ENCODE measurements around the gene FAM169A.
"Not testable (repeated sequence)": the region's sequence is repeated elsewhere in the genome, so short reads cannot be mapped to it uniquely, and the experiment has no call there.

The FAM169A gene

DNA sequence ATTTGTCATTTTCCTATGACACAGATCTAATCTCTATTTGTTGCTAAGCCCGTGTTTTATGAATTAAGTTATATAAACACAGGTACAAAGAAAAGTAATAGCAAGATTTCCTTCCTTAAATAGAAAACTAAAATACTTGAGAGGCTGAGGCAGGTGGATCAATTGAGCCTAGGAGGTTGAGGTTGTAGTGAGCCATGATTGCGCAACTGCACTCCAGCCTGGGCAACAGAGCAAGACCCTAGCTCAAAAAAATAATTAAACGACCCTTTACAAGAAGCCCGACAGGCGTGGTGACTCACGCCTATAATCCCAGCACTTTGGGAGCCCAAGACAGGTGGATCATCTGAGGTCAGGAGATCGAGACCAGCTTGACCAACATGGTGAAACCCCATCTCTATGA is 36.8 kb downstream of the FAM169A start:
- no peak overlapping the region for H3K4me3 ChIP-seq (ENCODE audit: low read length)
- no peak for DNase-seq (ENCODE audit: low read depth, low spot score)

GRCh38 chr5:74822288-74822687 is 43.9 kb downstream of the FAM169A start:
- DNase-seq (ENCODE audit: low read depth, low spot score) = no peak

DNA sequence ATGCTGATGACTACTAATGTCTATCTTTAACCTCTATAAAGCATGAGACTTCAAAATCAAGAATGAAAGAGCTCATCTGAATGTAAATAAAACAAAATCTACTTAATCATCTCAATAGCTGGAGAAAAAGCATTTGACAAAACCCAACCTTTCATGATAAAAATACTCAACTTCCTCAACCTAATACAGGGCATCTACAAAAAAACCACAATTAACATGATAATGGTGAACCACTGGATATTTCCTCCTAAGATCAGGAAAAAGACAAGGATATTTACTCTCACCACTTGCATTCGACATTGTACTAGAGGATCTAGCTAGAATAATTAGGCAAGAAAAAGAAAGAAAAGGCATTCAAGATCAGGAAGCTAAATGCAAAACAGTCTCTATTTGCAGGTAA is 49.3 kb downstream of the FAM169A start:
- no peak for DNase-seq (ENCODE audit: low read depth, low spot score)
- H3K4me3 ChIP-seq (ENCODE audit: low read length) = no peak overlapping the region

More at GRCh38 chr5:74822288-74822687, 43.9 kb downstream of the FAM169A start:
- no peak overlapping the region for H3K4me3 ChIP-seq (ENCODE audit: low read length)

DNA sequence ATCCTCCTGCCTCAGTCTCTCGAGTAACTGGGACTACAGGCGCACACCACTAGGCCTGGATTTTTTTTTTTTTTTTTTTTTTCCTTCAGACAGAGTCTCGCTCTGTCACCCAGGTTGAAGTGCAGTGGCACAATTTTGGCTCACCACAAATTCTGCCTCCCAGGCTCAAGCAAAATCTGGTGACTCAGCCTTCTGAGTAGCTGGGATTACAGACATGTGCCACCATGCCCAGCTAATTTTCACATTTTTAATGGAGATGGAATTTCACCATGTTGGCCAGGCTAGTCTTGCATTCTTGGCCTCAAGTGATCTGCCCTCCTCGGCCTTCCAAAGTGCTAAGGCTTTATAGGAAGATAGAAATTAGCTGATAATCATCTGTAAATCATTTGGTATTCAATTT is 55.3 kb downstream of the FAM169A start:
- DNase-seq (ENCODE audit: low read depth, low spot score) = no peak
- no peak overlapping the region for H3K4me3 ChIP-seq (ENCODE audit: low read length)

DNA sequence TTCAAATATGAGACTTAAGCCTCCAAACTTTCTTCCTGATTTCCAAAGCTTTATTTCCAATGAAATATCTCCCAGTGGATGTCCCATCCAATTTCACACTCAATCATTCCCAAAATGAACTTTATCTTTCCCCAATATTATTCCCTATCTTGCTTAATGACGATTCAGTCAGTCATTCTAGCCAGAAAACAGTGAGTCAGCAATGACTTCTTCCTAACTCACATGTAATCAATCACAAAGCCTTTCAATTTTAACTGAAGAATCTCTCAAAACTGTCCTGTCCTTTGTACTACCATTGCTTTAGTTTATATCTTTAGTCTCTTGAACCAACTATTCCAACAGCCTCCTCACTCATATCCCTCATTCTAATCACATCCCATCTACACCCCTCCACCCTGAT is 64.2 kb downstream of the FAM169A start:
- DNase-seq (ENCODE audit: low read depth, low spot score) = no peak
- H3K4me3 ChIP-seq (ENCODE audit: low read length) = no peak overlapping the region

- DNase-seq (ENCODE audit: low read depth, low spot score) = no peak
- H3K4me3 ChIP-seq (ENCODE audit: low read length) = no peak overlapping the region
Measured at GRCh38 chr5:74801197-74801596, 65.0 kb downstream of the FAM169A start.

DNA sequence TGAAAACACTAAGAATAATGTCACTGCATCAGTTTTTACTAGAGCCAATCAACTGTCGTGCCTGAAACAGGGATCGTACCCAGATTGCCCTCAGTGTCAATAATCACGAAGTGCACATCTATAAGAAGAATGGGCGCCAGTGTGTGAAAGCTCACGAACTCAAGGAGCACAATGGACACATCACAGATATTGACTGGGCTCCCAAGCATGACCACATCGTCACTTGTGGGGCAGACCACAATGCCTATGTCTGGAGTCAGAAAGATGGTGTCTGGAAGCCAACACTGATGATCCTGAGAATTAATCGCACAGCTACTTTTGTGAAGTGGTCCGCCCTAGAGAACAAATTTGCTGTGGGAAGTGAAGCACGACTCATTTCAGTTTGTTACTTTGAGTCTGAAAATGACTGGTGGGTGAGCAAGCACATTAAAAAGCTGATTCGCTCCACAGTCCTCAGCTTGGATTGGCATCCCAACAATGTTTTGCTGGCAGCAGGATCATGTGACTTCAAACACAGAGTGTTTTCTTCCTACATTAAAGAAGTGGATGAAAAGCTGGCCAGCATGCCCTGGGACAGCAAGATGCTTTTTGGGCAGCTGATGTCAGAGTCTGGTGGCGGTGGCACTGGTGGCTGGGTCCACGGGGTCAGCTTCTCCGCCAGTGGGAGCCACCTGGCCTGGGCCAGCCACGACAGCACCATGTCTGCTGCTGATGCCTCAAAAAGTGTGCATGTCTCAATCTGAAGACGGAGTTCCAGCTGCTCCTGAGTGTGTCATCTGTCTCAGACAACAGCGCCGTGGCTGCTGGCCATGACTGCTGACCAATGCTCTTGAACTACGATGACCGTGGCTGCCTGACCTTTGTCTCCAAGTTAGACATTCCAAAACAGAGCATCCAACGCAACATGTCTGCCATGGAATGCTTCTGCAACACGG is 66.9 kb downstream of the FAM169A start:
- no peak overlapping the region for H3K4me3 ChIP-seq (ENCODE audit: low read length)
- DNase-seq (ENCODE audit: low read depth, low spot score) = no peak

DNA sequence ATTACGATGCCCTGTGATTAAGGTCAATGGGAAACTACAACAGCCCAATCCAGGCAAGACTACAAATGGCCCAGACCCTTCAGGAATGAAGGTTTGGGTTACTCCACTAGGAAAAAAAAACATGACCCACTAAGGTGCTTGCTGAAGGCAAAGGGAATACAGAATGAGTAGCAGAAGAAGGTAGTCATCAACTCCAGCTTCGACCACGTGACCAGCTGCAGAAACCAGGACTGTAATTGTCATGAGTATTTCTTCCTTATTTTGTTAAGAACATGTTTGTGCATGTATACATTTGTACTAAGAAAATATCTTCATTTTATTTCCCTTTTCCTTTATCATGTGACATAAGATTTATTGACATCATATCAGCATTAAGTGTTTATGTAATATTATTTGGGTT is 74.5 kb downstream of the FAM169A start:
- not testable (repeated sequence) for H3K4me3 ChIP-seq (ENCODE audit: low read length); DNase-seq (ENCODE audit: low read depth, low spot score)

- DNase-seq (ENCODE audit: low read depth, low spot score) = no peak
- H3K4me3 ChIP-seq (ENCODE audit: low read length) = no peak overlapping the region
Measured at GRCh38 chr5:74787424-74787823, 78.8 kb downstream of the FAM169A start.

DNA sequence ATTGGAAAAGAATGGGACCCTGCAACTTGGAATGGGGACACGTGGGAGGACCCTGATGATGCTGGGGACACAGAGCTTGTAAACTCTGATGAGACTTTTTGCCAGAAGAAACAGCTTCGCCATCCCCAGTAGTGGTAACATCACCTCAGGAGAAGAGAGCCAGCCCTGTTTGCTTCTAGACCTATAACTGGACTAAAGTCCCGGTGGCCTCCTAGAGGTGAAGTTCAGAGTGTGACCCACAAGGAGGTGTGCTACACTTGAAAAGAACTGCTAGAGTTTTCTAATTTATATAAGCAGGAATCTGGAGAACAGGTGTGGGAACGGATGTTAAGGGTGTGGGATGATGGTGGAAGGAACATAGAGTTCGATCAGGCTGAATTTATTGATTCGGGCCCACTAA is 79.3 kb downstream of the FAM169A start:
- DNase-seq (ENCODE audit: low read depth, low spot score) = no peak
- no peak overlapping the region for H3K4me3 ChIP-seq (ENCODE audit: low read length)

GRCh38 chr5:74778609-74779008 is 87.6 kb downstream of the FAM169A start:
- H3K4me3 ChIP-seq (ENCODE audit: low read length) = no peak overlapping the region
- DNase-seq (ENCODE audit: low read depth, low spot score) = no peak

GRCh38 chr5:74772359-74772758 is 93.8 kb downstream of the FAM169A start:
- no peak overlapping the region for H3K4me3 ChIP-seq (ENCODE audit: low read length)
- DNase-seq (ENCODE audit: low read depth, low spot score) = no peak

DNA sequence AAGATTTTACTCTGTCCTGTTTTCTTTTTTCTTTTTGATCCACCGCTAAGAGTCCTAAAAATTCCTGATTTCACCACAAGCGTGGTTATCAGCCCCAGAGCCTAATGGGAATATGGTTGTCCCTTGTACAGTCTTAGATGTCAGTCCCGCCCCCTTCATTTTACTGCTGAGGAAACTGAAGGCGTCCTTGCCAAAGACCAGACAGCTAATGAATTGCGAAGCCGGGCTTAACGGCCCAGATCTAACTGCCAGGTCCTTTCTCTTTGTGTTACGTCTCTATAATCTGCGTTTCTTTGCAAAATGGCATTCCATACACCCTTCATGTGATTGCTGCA is 98.6 kb downstream of the FAM169A start:
- H3K4me3 ChIP-seq (ENCODE audit: low read length) = peak overlapping the region; percentile 99
- DNase-seq (ENCODE audit: low read depth, low spot score) = peak; percentile 31

DNA sequence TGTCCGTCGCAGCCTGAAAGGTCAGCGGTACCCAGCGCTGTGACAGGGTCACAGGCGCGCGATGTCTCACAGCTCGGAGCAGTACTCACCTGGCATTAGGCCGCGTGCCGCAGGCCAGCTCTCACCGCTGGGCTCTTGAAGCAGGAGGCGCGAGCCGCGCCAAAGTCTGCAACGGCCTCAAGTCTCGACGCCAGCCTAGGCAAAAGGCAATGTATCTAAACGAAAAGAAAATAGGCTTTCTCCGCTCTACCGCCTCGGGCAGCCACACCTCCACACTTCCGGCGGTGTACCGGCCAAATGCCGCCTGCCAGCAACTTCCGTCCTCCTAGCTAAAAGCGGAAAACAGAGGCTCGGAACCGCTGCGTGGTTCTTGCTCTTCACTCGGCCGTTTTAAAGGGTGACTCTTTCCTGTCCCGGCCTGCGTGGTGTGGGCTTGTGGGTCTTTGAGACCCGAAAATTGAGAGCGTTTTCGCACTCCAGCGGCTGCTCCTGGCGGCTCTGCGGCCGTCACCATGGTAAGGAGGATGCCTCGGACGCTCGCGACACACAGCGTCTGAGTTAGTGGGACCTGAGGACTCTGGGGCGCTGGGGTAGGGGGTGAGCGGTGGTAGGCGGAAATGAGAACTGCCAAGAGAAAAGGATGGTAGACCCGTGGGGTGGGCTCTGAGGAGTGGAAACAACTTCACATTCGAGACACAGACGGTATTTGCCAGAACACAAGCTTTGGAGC is 99.2 kb downstream of the FAM169A start, which contains the start of the genes GFM2 and NSA2:
GFM2 (minus strand) TSS at position 269 of the 730 bp plus-strand sequence. CDS start 3,375 bp downstream, outside the sequence.
NSA2 (plus strand) TSS at position 401 of the 730 bp plus-strand sequence; CDS start at position 513, 112 bp downstream.
- peak within 1 kb of the TSS; percentile 99 for H3K4me3 ChIP-seq (ENCODE audit: low read length)
- peak; percentile 93 for DNase-seq (ENCODE audit: low read depth, low spot score)

- DNase-seq (ENCODE audit: low read depth, low spot score) = peak; percentile 54
Measured at GRCh38 chr5:74766418-74766848, 99.8 kb downstream of the FAM169A start.

DNA sequence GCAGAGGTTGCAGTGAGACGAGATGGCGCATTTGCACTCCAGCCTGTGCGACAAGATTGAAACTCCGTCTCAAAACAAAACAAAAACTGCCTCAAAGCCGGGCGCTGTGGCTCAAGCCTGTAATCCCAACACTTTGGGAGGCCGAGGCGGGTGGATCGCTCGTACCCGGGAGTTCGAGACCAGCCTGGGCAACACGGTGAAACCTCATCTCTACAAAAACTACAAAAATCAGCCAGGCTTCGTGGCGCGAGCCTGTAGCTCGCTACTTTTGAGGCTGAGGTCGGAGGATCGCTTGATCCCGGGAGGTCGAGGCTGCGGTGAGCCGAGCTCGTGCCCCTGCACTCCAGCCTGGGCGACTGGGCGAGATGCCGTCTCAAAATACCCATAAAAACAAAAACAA is 100.3 kb downstream of the FAM169A start:
- peak overlapping the region; percentile 99 for H3K4me3 ChIP-seq (ENCODE audit: low read length)
- DNase-seq (ENCODE audit: low read depth, low spot score) = no peak

More at GRCh38 chr5:74766418-74766848, 99.8 kb downstream of the FAM169A start:
- H3K4me3 ChIP-seq (ENCODE audit: low read length) = peak overlapping the region; percentile 99

DNA sequence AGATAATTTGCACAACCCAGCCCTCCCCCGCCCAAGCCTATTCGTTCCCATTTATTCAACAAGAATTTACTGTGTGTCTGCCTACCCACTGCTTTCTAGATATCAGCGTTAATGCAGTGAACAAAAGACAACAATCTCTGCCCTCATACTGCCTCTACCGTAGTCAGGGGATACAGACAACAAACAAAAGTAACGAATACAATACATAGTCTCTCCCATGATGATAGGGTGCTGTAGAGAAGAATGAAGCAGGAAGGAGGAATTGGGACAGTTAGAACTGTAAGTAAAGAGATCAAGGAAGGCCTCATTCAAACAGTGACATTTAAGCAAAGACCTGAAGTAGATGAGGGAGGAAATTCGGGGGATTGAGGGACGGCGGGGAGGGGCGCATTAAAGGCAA is 101.0 kb downstream of the FAM169A start:
- H3K4me3 ChIP-seq (ENCODE audit: low read length) = no peak overlapping the region
- no peak for DNase-seq (ENCODE audit: low read depth, low spot score)

DNA sequence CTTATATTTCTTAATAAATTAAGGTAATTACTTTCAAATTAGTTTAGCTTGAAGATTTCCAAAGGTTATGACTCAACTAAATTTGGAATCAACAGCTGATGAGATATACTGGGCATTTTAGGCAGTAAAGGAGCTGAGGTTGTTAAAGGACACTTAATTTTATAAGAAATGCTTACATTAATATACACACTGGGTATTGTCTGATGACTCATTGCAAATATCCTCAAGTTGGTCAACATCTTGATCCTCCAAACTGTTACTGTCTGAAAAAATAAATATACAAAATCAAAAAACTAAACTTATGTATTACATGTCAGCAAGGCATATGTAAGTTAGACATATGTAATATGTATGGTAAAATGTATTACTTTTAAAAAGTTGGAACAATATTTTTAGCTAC is 102.7 kb downstream of the FAM169A start:
- no peak overlapping the region for H3K4me3 ChIP-seq (ENCODE audit: low read length)
- DNase-seq (ENCODE audit: low read depth, low spot score) = no peak

- H3K4me3 ChIP-seq (ENCODE audit: low read length) = no peak overlapping the region
- no peak for DNase-seq (ENCODE audit: low read depth, low spot score)
Measured at GRCh38 chr5:74762599-74762998, 103.6 kb downstream of the FAM169A start.

DNA sequence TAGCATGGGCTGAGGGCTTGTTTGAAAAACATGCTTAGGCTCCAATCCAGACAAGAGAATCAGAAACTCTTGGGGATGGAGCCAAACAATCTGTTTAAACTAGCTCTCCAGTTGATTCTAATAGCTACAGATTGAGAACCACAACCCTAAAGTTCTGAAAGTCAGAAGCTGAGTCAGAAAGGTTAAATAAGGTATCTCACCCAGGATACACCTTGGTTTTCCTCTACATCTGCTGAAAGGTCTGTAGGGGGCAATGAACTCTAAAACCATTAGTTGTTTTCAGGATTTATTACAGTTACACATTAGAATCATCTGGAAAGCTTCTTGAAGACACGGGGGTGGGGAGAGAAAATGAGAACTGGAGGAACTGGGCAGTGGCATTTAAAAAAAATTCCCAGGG is 104.9 kb downstream of the FAM169A start:
- DNase-seq (ENCODE audit: low read depth, low spot score) = no peak
- H3K4me3 ChIP-seq (ENCODE audit: low read length) = no peak overlapping the region
